GM18508 (cell line): ENCODE data around the gene PIAS2.

ENCODE experiments used
- ATAC-seq: cut with Tn5 transposase; IDR thresholded peaks from one replicate; pipeline ENCODE4 v1.9.1; 2021; ENCODE audit warnings: moderate number of reproducible peaks; ENCODE audit not compliant: insufficient read depth, unreplicated experiment

The PIAS2 gene

DNA sequence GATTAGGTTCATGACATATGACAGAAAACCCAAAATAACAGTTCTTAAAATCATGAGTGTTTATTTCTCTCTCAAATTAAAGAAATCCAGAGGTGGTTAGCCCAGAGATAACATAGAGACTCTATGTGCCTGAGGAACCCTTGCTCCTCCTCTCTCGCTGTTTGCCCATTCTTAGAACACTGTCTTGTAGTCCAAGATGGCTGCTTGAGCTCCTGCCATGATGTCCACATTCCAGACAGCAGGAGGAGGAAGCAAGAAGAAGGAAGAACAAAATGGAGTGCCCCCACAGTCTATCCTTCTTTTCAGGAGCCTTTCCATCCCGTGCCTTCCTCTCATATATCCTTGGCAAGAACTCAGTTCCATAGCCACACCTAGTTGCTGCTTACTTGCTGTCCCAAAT lies 146.6 kb downstream of the PIAS2 start:
- no peak for ATAC-seq

DNA sequence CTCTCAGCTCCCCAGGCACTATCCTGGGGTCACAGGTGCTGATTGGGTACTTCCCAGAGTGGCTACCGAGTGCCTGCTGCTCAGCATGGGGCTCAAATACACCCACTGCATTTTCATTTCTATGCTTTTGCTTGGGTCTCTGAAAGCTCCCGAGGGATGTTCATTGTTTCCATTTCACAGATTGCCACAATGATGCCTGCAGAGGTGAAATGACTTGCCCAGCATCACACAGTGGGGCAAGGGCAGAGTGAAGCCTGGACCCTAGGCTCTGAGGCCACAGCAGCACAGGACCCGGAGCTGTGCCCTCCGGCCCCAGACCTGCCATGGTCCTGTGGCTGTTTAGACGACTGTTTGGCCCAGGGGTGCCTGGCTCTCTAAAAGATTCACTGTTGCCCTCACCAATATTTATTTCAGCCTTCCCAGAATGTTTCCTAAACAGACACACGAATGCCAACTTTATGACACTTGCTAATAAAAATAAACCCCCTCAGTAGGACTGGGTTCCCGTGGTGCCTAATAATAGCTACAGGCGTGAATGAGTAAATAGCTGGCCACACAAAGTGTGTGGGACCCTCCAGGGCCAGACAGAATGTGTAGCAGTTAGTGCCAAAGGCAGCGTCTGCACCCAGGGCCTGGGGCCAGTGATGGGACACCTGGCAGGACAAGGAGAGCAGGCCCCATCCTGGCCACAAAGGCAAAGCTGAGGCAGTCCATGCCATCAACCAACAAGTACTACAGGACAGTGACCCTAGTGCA lies 149.0 kb downstream of the PIAS2 start:
- ATAC-seq: no peak

DNA sequence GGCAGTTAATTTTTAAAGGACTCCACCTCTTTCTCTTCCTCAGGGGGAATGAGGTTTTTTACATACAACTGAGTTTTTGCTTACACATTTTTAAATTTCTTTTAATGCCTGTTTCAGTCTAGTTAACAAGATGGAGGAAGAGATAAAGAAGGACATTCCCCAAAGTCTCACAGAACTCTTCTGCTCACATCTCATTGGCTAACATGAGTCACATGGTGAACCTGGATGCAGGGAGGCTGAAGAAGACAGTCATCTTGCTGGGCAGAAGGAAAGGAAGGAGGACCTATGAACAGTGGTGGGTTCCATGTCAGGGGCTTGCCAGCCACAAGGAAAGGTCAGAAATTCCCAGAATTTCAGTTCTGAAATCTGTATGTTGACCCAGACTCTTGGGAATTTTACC lies 150.1 kb downstream of the PIAS2 start:
- no peak for ATAC-seq

DNA sequence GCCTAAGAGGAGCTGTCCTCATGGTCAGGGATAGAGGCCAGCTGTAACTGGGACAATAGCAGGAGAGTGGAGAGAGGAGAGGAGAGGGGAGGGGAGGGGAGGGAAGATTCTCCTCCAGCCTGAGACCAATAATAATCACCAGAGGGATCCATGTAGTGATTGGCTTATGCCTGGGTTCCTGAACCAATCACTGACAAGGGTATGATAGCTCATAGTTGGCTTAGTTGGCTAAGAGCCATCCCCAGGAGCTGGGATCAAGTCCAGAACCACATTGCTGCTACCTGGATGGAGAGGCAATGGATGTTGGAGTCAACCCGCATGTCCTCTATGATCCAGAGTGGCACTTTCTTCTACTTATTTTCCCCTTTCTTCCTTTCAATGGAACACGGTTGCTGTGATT lies 152.7 kb downstream of the PIAS2 start:
- ATAC-seq: no peak

DNA sequence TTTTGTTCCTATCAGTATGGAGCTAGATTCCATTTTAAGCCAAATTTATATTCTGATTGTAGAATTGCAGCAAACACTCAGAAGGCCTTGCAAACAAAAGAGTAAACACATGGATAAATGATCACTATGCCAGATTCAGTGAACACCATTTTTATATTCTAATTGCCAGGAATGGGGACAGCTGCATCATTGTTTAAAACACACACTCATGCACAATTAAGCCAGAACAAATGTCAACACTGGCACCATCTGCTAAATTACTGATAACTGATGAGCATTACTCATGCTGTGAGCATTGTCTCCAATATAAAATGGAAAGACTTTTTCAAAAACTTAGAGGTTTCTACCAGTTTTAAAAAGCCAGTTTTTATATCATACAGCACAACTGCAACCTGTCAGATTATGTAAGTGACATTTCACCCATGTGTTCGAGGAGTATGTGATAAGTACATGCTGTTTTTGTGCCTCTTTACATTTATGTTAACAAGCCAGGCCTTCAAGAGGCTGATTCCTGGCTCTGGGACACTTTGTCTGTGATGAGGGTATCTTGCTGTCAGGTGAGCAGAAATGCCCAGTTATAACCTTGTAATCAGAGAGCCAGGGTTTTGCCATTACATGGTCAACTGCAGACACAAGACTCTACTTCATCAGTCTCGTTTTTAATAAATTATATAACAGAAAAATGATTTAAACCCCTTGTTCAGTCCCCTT lies 156.1 kb downstream of the PIAS2 start:
- ATAC-seq: no peak

DNA sequence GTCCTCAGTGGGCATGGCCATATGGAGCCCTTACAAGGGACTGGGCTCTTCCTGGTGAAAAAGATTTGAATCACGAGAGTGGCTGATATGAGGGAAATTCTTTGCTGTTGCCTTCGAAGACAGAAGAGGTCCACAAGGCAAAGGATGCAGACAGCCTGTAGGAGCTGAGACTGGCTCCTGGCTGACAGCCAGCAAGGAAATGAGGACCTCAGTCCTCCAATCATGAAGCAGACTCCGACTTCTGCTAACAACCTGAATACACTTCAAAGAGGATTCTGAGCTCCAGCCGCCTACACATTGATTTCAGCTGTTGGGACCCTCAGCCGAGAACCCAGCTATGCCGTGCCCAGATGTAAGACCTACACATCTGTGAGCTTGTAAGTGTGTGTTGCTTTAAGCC lies 157.4 kb downstream of the PIAS2 start:
- ATAC-seq: no peak

DNA sequence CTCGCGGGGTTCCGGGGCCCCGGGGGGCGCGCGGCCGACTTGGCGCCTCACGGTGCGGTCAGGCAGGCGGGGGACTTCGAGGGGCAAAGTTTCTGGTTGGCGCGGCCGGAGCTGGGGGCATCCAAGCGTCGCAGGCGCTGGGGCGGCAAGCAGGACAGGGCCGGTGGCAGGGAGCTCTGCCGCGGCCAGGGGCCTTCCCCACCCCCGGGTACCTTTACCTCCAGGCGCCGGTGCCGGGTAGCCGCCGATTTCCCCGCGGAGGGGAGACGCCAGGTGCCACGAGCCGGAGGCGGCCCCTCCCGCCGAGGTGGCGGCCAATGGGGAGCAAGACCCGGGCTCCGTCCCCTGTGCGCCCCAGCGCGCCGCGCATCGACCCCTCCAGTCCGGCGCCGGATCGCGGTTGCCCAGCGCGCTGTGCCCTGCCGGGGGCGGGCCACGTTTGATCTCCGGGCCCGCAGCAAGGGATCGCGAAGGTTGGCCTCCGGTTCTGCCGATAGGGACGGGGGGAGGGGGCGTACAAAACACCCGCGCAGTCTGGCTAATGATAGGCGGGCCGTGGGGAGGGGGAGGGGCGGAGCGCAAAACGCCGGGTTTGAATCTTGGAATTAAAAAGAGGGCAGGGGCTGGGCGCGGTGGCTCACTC lies 160.6 kb downstream of the PIAS2 start, which contains the start of gene ST8SIA5:
Gene ST8SIA5 (minus strand): TSS at position 495 of the 643 bp plus-strand sequence. CDS start 545 bp downstream, outside the sequence.
- no peak for ATAC-seq

DNA sequence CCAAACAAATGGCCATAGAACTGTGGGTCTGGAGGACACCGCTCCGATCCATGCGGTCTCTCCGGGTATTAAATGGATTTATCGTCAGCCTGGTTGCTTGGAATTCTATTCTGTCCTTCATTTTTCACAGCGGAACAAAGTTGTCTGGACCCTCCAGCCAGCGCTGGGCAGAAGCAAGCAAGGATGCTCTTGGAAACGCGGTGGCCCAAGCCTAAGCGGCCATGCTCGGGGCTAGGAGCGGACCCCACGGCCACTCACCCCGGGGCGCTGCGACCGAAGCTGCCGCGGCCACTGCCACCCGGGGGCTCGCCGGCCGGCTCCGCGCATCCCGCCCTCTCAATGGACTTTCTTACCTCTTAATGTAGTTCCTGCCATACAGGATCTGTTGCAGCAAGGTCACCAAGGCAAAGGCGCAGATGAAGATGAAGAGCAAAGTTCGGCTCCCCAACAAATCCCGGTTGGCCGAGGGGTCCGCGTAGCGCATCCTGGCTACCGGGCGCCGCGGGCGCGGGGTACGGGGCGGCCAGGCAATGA lies 161.2 kb downstream of the PIAS2 start:
- ATAC-seq: no peak

DNA sequence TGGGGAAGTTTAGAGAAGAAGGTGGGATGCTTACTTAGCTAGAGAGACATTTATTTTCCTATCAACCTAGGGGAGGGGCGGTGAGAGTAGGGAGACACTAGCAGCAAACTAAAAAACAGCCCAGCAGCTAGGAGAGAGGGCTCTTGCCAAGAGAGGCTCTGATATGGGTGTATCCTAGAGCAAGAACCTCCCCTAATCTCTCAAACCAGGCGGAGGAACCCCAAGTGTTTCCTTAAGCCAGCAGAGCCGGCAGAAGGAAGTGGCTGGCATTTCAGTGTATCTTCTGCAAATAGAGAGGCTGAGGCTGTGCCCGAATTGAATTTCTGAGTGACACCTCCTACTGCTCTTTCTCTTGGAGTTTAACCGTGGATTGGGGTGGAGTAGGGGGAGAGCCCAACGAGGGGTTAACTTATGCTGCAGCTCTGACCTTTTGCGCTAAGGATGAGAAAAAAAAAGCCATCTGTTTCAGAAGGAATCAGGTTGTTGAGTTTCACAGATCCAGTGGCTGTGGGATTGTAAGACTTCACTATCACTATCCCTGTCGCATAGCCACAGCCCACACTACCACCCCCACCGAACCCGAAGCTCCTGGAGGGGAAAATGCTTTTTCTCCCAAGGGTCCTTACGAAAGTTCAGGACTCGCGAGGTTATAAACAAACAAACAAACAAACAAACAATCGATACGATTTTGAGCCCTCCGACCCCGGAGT lies 161.8 kb downstream of the PIAS2 start:
- no peak for ATAC-seq

DNA sequence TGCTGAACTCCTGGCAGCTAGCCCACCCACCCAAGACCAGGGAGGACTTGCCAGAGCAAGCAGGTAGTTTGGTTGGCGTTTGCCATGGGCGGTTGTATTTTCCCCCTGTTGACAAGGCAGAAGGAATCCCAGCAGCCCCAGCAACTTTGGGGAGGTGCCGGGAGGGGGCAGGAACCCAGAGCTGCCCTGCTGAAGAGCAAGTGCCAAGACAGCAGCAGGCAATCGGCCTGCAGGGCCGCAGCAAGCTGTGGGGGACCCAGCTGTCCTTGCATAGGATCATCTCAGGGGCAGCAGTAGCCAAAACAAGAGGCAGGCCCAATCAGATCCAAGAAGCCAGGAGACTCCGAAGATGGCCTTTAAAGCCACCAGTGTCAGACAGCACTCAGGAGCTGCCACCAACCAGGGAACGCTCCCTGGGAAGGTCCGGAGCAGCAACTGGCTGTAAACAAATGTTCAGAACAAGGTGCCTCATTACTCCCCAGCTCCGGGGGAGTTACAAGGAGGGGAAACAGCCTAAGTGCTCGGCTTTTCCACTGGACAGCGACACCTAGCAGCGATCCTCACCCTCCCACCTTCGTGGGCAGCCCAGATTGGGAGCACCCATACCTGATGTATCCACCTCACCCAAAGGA lies 162.5 kb downstream of the PIAS2 start:
- no peak for ATAC-seq

DNA sequence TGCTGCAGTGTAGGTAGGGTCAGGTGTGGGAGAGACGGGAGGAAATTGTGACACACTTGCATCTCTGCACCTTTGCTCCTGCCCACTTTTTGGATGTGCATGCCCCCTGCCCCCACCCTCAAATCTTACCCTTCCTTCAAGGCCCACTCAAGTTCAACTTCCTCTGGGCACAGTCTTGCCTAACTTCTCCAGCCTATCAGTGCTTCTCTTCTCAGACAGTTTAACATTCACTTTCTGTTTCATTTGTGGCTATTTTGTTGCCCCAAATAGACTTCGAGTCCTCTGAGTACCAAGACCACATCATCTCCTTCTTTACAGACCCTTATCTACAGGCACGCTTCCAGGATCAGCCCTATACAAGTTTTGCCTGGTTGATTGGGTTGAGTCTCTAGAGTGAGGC lies 163.1 kb downstream of the PIAS2 start:
- ATAC-seq: no peak
